K562 (cell line): Measurements from ENCODE around the gene PTX3. TPM values are rescaled to one million over a fixed set of nuclear protein-coding genes. Genes with fewer than 3 reads are reported as not detected.
A peak's percentile ranks its signal among the peaks of the same experiment; 100 is the strongest.

Source experiments
- ATAC-seq: fragments of 200-7000 bp; cut with Tn5 transposase; 3 replicates; pipeline ENCODE4 v1.9.1; 2020; ENCODE audit warnings: moderate library complexity
- BruUV-seq: library from RNA; stranded (reverse); fragments of 400-500 nt; replicated peaks from 2 replicates; lab custom pipeline; 2021; lab: Mats Ljungman, UMichigan
- CTCF ChIA-PET: fragments of 300-600 bp; formaldehyde crosslinking; extraction: SDS; loops from one replicate; lab custom pipeline; 2021; ENCODE audit warnings: low intra/inter-chr PET ratio; lab: Yijun Ruan, JAX
- POLR2A ChIA-PET: fragments of 300-600, 350-650 bp; sonication (Branson Sonifier 250); formaldehyde crosslinking; extraction: SDS; loops from one replicate; lab custom pipeline; 2021; ENCODE audit warnings: antibody characterized with exemption, inconsistent platforms; lab: Yijun Ruan, JAX
- DNase-seq, 4 experiments: peaks; one replicate each; pipeline versions ENCODE4 v3.0.0 to v3.0.0-alpha.2; 2011 to 2018; ENCODE audit warnings: low spot score in 3 of 4, mixed read lengths in 3 of 4; ENCODE audit errors: extremely low read depth in 1 of 4
- FAIRE-seq: peaks from 2 replicates; lab custom pipeline; 2011; peaks lifted over from hg19 to GRCh38; lab: Jason Lieb, UNC
- H2AFZ ChIP-seq: 2 replicates; pipeline ENCODE4 v1.6.0; 2011; ENCODE audit warnings: low read depth, low read length, control low read depth, inconsistent platforms
- H3K27ac ChIP-seq: fragments of 200-600 bp; 3 replicates; pipeline ENCODE4 v1.8.0; 2011; ENCODE audit warnings: low read depth, mild to moderate bottlenecking, control low read depth, inconsistent platforms, low read length, moderate library complexity, mixed read lengths; ENCODE audit errors: extremely low read depth
- H3K27me3 ChIP-seq, 2 experiments: fragments of 300-600 bp in 1 of 2; 2 replicates in 1 of 2; 3 replicates in 1 of 2; pipeline versions ENCODE4 v1.6.0 to v1.8.0; 2011; ENCODE audit warnings: inconsistent platforms in 2 of 2, low read length in 2 of 2, mild to moderate bottlenecking in 1 of 2, mixed read lengths in 1 of 2, moderate library complexity in 1 of 2; ENCODE audit not compliant: control insufficient read depth in 2 of 2, insufficient read depth in 2 of 2
- H3K36me3 ChIP-seq: fragments of 300-600 bp; 3 replicates; pipeline ENCODE4 v1.8.0; 2011; ENCODE audit warnings: mild to moderate bottlenecking, low read length, inconsistent platforms; ENCODE audit not compliant: control insufficient read depth, insufficient read depth
- H3K4me1 ChIP-seq, 2 experiments: fragments of 200-600 bp in 1 of 2; replicated peaks in 1 of 2; 2 replicates in 1 of 2; 3 replicates in 1 of 2; pipeline versions ENCODE4 v1.5.1 to v1.8.0; 2011; ENCODE audit warnings: inconsistent platforms in 2 of 2, low read length in 2 of 2, mild to moderate bottlenecking in 1 of 2, mixed read lengths in 1 of 2, moderate library complexity in 1 of 2; ENCODE audit not compliant: control insufficient read depth in 2 of 2, insufficient read depth in 2 of 2
- H3K4me2 ChIP-seq: 2 replicates; pipeline ENCODE4 v1.6.1; 2011; ENCODE audit warnings: low read length, control low read depth, inconsistent platforms, mixed read lengths; ENCODE audit not compliant: insufficient read depth
- H3K4me3 ChIP-seq: fragments of 200-600 bp; sonication (generic), shearing (Covaris generic); 2 replicates; pipeline ENCODE4 v1.5.1; 2016; ENCODE audit warnings: control low read depth, inconsistent platforms
- H3K79me2 ChIP-seq: fragments of 200-600 bp; 3 replicates; pipeline ENCODE4 v1.8.0; 2011; ENCODE audit warnings: low read length, inconsistent platforms; ENCODE audit not compliant: control insufficient read depth, insufficient read depth
- H3K9ac ChIP-seq, 2 experiments: 2 replicates each; pipeline versions ENCODE4 v1.6.0 to v1.6.1; 2011; ENCODE audit warnings: low read depth in 2 of 2, low read length in 2 of 2, control low read depth in 1 of 2, inconsistent platforms in 1 of 2, mild to moderate bottlenecking in 1 of 2, mixed read lengths in 1 of 2; ENCODE audit not compliant: insufficient read depth in 1 of 2
- H3K9me1 ChIP-seq: one replicate; pipeline ENCODE4 v1.6.0; 2011; ENCODE audit warnings: inconsistent platforms, mild to moderate bottlenecking, low read length, moderate library complexity; ENCODE audit not compliant: control insufficient read depth, insufficient read depth
- H3K9me3 ChIP-seq: replicated peaks from 2 replicates; pipeline ENCODE4 v1.5.1; 2011; ENCODE audit warnings: low read depth, low read length, inconsistent platforms; ENCODE audit not compliant: control insufficient read depth, insufficient read depth
- H4K20me1 ChIP-seq: replicated peaks from 2 replicates; pipeline ENCODE4 v1.6.1; 2011; ENCODE audit warnings: low read length, inconsistent platforms, mixed read lengths; ENCODE audit not compliant: control insufficient read depth, insufficient read depth
- ADNP ChIP-seq: fragments of 200-800 bp; sonication (Bioruptor generic); IDR thresholded peaks from 2 replicates; pipeline ENCODE4 v1.6.1; 2016; ENCODE audit warnings: missing genetic modification characterization, missing compliant biosample characterization
- CBFA2T2 ChIP-seq: fragments of 450-650 bp; conservative IDR thresholded peaks from 2 replicates; pipeline ENCODE4 v1.6.1; 2017; ENCODE audit warnings: mild to moderate bottlenecking
- KDM1A ChIP-seq, 2 experiments: fragments of 450-650 bp; IDR thresholded peaks; 2 replicates each; pipeline ENCODE4 v1.6.1; 2016; ENCODE audit warnings: mild to moderate bottlenecking in 2 of 2
- POLR2B ChIP-seq: fragments of 450-650 bp; IDR thresholded peaks from 2 replicates; pipeline ENCODE4 v1.6.1; 2018; ENCODE audit warnings: low read depth; ENCODE audit not compliant: partially characterized antibody
- RBM17 ChIP-seq: fragments of 200-400 bp; formaldehyde crosslinking; IDR thresholded peaks from 2 replicates; pipeline ENCODE4 v1.6.1; 2017; ENCODE audit warnings: low read depth, mild to moderate bottlenecking, low read length, borderline replicate concordance
- SIX5 ChIP-seq, 2 experiments: IDR thresholded peaks; 2 replicates each; pipeline ENCODE4 v1.6.1; 2011; ENCODE audit warnings: low read length in 2 of 2, borderline replicate concordance in 1 of 2, low read depth in 1 of 2, mild to moderate bottlenecking in 1 of 2, moderate library complexity in 1 of 2; ENCODE audit not compliant: insufficient read depth in 1 of 2
- ZFX ChIP-seq: sonication (generic); formaldehyde crosslinking; IDR thresholded peaks from 2 replicates; pipeline ENCODE4 v1.8.0; 2022; ENCODE audit warnings: mild to moderate bottlenecking, missing genetic modification reagents, moderate library complexity
- ZNF316 ChIP-seq: fragments of 450-650 bp; IDR thresholded peaks from 2 replicates; pipeline ENCODE4 v1.6.1; 2016
- ZNF512 ChIP-seq: IDR thresholded peaks from 2 replicates; pipeline ENCODE4 v1.6.1; 2016; ENCODE audit warnings: missing genetic modification characterization, missing compliant biosample characterization
- WGBS: fragments of 100-300 bp; shearing (Covaris generic); methylation state at CpG from one replicate; pipeline ENCODE4 v1.1.6; 2016; ENCODE audit warnings: low coverage, mixed read lengths; ENCODE audit not compliant: insufficient coverage; ENCODE audit errors: missing lambda C conversion rate; 5-methylcytosine and 5-hydroxymethylcytosine counted together
- in situ Hi-C: fragments of 300-500 bp; cut with MboI; formaldehyde crosslinking; loops from 4 replicates; pipeline ENCODE4 v1.15.0; 2018; ENCODE audit warnings: inconsistent platforms, mixed read lengths
- intact Hi-C: fragments of 100-400 bp; cut with micrococcal nuclease; formaldehyde crosslinking; loops from 2 replicates; pipeline ENCODE4 v1.14.2; 2022
- polyA plus RNA-seq, 8 experiments: library from polyadenylated mRNA; depleted of rRNA in 4 of 8; stranded (reverse) in 5 of 8; unstranded in 3 of 8; fragments of >200 nt; fragmentation: Nextera tagmentation in 2 of 8; fragmentation: Illumina TruSeq in 1 of 8; extraction: Ambion mirVana in 2 of 8; extraction: Trizol in 1 of 8; gene quantifications; 2 replicates each; pipeline versions ENCODE4 v1.2.1 to v1.2.3, GENCODE V29; 2011 to 2014; ENCODE audit warnings: inconsistent platforms in 1 of 8, missing spikeins in 1 of 8
- total RNA-seq, 7 experiments: library from RNA; depleted of rRNA in 6 of 7; stranded (reverse); fragments of >200 nt in 6 of 7; fragmentation: Illumina TruSeq in 2 of 7; extraction: Trizol in 2 of 7; gene quantifications; 2 replicates each; pipeline versions ENCODE4 v1.2.1 to v1.2.3, GENCODE V29; 2011 to 2021; ENCODE audit warnings: low replicate concordance in 1 of 7
- TF ChIP-seq, protein P1 (sequence below): fragments of 250-450 bp; sonication (Bioruptor Pico); IDR thresholded peaks from 2 replicates; pipeline ENCODE4 v1.4.0; 2020
- TF ChIP-seq, protein P2 (sequence below): fragments of 450-650 bp; conservative IDR thresholded peaks from 2 replicates; pipeline ENCODE4 v1.6.1; 2016; ENCODE audit warnings: missing genetic modification characterization, low read depth, mild to moderate bottlenecking, missing compliant biosample characterization, moderate library complexity
- TF ChIP-seq, protein P3 (sequence below): sonication (generic); formaldehyde crosslinking; IDR thresholded peaks from 2 replicates; pipeline ENCODE4 v1.8.1; 2022; ENCODE audit warnings: missing genetic modification reagents

Gene PTX3
- total and polyA plus RNA-seq, 9 of the 15 experiments (the other 6 are each of a cell fraction or from before 2014, with no cell fraction given) = 0.04 to 0.33 (median 0.15) TPM; not detected in 2

DNA sequence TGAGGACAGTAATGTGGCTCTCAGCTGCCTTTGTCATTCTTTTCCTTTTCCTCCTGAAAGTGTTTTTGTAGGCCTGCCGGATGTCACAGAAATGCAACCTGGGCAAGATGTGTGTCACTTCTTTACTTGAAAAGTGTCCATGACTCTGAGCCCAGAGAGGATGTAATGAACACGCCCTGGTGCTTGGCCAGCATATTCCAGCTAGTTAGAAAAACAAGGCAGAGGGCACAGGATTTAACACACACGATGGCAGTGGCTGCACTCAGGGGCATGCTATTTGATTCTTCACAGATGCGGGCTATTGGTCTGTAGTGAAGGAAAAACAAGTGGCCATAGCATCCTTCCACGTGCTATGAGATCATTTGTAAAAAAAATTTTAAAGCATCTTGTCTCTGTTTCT is 30.3 kb upstream of the PTX3 start (continued):
- TF ChIP-seq, protein P1, sequence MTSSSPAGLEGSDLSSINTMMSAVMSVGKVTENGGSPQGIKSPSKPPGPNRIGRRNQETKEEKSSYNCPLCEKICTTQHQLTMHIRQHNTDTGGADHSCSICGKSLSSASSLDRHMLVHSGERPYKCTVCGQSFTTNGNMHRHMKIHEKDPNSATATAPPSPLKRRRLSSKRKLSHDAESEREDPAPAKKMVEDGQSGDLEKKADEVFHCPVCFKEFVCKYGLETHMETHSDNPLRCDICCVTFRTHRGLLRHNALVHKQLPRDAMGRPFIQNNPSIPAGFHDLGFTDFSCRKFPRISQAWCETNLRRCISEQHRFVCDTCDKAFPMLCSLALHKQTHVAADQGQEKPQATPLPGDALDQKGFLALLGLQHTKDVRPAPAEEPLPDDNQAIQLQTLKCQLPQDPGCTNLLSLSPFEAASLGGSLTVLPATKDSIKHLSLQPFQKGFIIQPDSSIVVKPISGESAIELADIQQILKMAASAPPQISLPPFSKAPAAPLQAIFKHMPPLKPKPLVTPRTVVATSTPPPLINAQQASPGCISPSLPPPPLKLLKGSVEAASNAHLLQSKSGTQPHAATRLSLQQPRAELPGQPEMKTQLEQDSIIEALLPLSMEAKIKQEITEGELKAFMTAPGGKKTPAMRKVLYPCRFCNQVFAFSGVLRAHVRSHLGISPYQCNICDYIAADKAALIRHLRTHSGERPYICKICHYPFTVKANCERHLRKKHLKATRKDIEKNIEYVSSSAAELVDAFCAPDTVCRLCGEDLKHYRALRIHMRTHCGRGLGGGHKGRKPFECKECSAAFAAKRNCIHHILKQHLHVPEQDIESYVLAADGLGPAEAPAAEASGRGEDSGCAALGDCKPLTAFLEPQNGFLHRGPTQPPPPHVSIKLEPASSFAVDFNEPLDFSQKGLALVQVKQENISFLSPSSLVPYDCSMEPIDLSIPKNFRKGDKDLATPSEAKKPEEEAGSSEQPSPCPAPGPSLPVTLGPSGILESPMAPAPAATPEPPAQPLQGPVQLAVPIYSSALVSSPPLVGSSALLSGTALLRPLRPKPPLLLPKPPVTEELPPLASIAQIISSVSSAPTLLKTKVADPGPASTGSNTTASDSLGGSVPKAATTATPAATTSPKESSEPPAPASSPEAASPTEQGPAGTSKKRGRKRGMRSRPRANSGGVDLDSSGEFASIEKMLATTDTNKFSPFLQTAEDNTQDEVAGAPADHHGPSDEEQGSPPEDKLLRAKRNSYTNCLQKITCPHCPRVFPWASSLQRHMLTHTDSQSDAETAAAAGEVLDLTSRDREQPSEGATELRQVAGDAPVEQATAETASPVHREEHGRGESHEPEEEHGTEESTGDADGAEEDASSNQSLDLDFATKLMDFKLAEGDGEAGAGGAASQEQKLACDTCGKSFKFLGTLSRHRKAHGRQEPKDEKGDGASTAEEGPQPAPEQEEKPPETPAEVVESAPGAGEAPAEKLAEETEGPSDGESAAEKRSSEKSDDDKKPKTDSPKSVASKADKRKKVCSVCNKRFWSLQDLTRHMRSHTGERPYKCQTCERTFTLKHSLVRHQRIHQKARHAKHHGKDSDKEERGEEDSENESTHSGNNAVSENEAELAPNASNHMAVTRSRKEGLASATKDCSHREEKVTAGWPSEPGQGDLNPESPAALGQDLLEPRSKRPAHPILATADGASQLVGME (CRISPR knock-in tag) = no peak
- TF ChIP-seq CBFA2T2 = no peak
- TF ChIP-seq, protein P2, sequence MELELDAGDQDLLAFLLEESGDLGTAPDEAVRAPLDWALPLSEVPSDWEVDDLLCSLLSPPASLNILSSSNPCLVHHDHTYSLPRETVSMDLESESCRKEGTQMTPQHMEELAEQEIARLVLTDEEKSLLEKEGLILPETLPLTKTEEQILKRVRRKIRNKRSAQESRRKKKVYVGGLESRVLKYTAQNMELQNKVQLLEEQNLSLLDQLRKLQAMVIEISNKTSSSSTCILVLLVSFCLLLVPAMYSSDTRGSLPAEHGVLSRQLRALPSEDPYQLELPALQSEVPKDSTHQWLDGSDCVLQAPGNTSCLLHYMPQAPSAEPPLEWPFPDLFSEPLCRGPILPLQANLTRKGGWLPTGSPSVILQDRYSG = no peak
- no peak for TF ChIP-seq ZNF316
- TF ChIP-seq, all 486 proteins: peak for 0

DNA sequence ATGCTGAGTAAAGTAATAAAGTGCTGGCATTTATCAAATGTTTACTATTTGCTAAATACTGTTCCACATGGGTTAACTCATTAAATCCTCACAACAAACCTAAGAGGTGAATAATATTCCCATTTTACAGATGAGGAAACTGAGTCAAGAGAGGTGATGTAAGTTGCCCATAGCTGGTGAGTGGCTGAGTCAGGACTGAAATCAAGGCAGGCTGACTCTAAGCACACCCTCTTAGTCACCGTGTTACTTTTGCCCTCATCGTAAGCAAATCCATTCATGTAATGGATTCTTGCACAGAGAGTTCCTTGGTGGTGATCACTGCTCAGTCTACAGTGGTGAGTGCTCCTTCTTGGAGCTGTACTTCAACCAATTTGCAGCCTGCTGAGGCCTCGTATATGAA is 28.9 kb upstream of the PTX3 start:
- H2AFZ ChIP-seq = no peak overlapping the region
- H3K4me3 ChIP-seq = no peak overlapping the region
- FAIRE-seq (no peak), ATAC-seq (no peak), DNase-seq (no peak)
- no peaks in the 10 kb centered on the region for H3K79me2 ChIP-seq
- ChIA-PET CTCF (no interaction called here), POLR2A (interaction anchor here (0.5 kb wide), 1 partner anchor 30 kb away, joined by 3 read pairs; no protein-coding TSS in a partner anchor)
- WGBS = 7% methylated on average over 3 of the region's 3 CpGs
- H3K27ac ChIP-seq = no peak overlapping the region
- in situ Hi-C loops = no loop called here
- no TSS peak for BruUV-seq
- H4K20me1 ChIP-seq = no peaks in the 10 kb centered on the region
- no peaks in the 10 kb centered on the region for H3K9me1 ChIP-seq
- H3K9me3 ChIP-seq = no peaks in the 10 kb centered on the region
- no peaks in the 10 kb centered on the region for H3K36me3 ChIP-seq
- no peak overlapping the region for H3K9ac ChIP-seq
- no peak overlapping the region for H3K4me2 ChIP-seq
- intact Hi-C loops = no loop called here
- no peaks in the 10 kb centered on the region for H3K27me3 ChIP-seq
- H3K4me1 ChIP-seq = no peaks in the 10 kb centered on the region
- TF ChIP-seq ZNF512 (tag) (no peak), SIX5 (IDR thresholded peaks at IDR 0.05; ENCODE audit: borderline replicate concordance in 1 of 2, insufficient read depth in 1 of 2, low read depth in 1 of 2, low read length in 2 of 2) (no peak), ADNP (0 out of 2 replicates have a peak, but pooled peaks have one; percentile 25), RBM17 (no peak), POLR2B (no peak), KDM1A (IDR thresholded peaks at IDR 0.05) (no peak), ZFX (CRISPR knock-in tag) (no peak)
- TF ChIP-seq, protein P3, sequence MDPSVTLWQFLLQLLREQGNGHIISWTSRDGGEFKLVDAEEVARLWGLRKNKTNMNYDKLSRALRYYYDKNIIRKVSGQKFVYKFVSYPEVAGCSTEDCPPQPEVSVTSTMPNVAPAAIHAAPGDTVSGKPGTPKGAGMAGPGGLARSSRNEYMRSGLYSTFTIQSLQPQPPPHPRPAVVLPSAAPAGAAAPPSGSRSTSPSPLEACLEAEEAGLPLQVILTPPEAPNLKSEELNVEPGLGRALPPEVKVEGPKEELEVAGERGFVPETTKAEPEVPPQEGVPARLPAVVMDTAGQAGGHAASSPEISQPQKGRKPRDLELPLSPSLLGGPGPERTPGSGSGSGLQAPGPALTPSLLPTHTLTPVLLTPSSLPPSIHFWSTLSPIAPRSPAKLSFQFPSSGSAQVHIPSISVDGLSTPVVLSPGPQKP (CRISPR knock-in tag) = no peak
